ENCODE data around the gene PORCN.
"Not testable (repeated sequence)": the region's sequence is repeated elsewhere in the genome, so short reads cannot be mapped to it uniquely, and the experiment has no call there.

The PORCN gene

DNA sequence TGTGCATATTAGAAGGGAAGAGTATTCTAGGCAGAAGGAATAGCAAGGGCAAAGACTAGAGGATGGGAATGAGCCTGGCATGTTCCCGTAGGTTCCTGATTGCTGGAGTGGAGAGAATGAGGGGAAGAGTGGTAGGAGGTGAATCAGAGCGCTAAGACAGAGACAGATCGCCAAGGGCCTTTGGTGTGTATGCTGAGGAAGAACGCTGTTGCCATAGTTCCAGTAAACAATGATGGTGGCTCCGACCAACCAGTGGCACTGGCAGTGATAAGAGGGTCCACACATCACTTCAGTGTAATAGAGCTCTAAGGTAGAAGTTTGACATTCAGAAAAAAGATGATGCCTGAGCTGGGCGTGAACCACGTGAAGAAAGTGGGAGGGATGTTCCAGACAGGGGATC, 31.7 kb downstream of the PORCN start:
- DNase-seq (ENCODE audit: low spot score), result no peak

DNA sequence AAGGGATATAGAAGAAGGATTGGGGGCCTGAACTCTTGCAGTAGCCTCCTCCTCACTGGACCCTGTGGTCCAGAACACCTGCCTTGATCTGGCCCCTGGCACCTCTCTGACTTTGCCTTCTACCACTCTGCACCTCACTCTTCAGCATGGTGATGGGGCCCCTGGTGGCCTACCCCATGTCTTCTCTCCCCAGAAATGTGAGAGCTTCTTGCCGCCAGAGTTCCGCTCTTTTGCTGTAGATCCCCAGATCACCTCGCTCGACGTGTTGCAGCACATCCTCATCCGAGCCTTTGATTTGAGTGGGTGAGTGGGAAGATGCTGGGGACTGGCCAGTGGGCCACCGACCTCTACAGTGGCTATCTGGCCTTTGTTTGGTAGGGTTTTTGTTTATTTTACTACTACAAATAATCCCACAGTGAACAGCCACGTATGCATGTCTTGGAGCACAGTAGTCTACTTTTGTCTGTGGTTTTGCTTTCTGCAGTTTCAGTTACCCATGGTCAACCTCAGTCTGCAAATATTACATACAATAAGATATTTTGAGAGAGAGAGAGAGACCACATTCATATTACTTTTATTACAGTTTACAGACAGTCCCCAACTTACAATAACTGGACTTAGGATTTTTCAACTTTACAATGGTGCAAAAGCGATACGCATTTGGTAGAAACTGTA, 32.5 kb downstream of the PORCN start:
- no peak for DNase-seq (ENCODE audit: low spot score)

DNA sequence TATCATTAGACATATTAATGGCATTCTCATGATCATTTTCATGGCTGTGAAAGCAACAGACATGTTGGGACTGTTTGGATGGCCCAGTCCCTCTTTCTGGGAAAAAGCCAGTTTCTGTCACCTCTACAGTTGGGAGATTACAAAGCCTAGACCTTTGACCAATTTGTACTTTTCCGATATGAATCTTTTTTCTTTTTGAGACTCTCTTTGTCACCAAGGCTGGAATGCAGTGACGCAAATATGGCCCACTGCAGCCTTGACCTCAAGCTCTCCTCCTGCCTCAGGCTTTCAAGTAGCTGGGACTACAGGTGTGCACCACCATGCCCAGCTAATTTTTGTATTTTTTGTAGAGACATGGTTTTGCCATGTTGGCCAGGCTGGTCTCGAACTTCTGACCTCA, 40.1 kb downstream of the PORCN start:
- DNase-seq (ENCODE audit: low spot score), result no peak

DNA sequence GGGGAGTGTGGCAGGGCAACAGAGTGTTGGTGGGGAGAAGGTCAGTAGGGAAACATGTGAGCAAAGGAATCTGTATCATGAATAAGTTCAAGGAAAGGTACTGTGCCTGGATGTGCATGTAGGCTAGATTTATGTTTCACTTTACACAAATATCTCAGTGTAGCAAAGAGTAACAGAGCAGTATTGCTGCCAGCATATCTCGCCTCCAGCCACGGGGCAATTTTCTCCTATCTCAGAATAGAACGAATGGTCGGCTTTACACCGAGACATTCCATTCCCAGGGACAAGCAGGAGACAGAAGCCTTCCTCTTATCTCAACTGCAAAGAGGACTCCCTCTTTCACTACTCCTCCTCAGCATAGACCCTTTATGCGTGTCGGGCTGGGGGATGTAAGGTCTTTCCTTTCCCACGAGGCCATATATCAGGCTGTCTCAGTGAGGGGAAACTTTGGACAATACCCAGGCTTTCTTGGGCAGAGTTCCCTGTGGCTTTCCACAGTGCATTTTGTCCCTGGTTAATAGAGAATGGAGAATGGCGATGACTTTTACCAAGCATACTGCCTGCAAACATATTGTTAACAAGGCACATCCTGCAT, 47.0 kb downstream of the PORCN start:
- DNase-seq (ENCODE audit: low spot score), result not testable (repeated sequence)

DNA sequence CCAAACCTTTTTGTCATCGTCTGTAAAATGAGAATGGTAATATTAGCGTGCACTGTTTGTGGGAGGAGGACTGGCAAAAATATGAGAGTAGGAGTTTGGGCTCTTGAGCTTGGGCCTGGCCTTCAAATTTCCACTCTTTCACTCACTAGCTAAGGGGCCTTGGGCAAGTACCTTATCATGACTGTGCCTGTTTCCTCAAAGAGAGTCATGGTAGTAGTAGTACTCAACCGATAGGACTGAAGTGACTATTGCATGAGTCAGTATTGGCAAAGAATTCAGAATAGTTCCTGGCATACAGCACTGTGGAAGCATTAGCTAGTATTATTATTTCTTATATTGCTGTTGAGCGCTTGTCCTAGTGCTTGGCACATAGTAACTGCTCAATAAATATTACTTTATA, 49.5 kb downstream of the PORCN start:
- no peak for DNase-seq (ENCODE audit: low spot score)

DNA sequence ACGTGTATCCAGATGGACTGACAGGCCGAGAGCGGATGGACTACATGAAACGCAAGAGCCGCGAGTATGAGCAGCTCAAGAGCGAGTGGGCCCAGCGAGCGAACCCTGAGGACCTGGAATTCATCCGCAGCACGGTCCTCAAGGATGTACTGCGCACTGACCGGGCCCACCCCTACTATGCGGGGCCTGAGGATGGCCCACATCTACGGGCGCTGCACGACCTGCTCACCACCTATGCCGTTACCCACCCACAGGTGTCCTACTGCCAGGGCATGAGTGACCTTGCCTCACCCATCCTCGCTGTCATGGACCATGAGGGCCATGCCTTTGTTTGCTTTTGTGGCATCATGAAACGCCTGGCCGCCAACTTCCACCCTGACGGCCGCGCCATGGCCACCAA, 50.8 kb downstream of the PORCN start:
- DNase-seq (ENCODE audit: low spot score), result no peak

DNA sequence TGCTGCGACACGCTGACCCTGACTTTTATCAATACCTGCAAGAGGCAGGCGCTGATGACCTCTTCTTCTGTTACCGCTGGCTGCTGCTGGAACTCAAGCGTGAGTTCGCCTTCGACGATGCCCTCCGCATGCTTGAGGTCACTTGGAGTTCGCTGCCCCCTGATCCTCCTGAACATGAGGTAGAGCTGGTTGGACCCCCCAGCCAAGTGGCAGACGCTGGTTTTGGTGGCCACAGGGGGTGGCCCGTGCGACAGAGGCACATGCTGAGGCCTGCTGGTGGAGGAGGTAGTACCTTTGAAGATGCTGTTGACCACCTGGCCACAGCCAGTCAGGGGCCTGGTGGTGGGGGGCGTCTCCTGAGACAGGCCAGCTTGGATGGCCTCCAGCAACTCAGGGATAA, 51.3 kb downstream of the PORCN start:
- no peak for DNase-seq (ENCODE audit: low spot score)

DNA sequence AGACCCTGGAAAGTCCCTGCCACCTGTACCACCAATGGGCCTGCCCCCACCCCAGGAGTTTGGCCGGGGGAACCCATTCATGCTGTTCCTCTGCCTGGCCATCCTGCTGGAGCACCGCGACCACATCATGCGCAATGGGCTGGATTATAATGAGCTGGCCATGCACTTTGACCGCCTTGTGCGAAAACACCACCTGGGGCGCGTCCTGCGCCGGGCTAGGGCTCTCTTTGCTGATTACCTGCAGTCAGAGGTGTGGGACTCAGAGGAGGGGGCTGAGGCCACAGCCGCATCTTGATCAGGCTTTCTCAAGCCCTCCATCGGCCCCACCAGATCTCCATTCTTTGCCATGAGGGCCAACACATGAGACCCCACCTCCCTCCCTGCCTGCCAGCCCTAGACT, 51.9 kb downstream of the PORCN start:
- DNase-seq (ENCODE audit: low spot score), result no peak

DNA sequence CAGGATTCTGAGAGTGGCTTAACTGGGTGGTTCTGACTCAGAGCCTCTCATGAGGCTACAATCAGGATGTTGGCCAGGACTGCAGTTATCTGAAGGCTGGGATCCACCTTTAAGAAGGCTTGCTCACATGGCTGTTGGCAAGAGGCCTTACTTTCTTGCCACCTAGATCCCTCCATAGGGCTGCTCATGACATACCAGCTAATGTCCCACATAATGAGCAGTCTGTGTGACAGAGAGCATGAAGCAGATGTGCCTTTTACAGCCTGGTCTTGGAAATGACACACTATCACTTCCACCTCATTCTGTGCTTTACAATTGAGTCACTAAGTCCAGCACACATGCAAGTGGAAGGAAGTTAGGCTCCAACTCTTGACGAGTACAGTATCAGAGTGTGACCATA, 61.2 kb downstream of the PORCN start:
- no peak for DNase-seq (ENCODE audit: low spot score)
